Measurements from ENCODE around the gene GARIN5B. TPM values are rescaled to one million over a fixed set of nuclear protein-coding genes. Genes with fewer than 3 reads are reported as not detected.

GARIN5B gene
- polyA plus RNA-seq, 3 donors, result not detected

DNA sequence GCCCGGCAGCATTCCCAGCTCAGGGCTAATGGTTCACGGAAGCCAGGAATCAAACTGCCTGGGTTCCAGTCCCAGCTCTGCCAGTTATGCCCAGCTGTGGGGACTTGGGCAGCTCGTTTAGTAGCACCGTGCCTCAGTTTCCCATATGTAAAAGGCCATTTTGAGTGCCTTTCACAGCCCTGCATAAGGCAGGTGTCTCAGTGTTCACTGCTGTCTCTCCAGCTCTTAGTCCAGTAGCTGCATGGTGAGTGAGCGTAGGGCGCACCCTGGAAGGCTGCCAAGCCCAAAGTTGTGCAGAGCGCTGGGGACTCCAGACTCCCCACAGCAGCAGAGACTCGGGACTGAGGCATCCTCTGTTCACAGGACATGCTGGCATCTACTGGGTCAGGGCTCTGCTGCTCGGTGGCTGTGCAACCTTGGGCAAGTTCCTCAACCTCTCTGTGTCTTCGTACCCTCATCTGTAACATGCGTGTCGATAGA lies 28.2 kb upstream of the GARIN5B start:
- no peak overlapping the region for H3K27ac ChIP-seq (ENCODE audit: low read depth, low read length)
- WGBS, 3 donors, result 74 to 88% (median 76%) methylated on average over 12 of the region's 12 CpGs

DNA sequence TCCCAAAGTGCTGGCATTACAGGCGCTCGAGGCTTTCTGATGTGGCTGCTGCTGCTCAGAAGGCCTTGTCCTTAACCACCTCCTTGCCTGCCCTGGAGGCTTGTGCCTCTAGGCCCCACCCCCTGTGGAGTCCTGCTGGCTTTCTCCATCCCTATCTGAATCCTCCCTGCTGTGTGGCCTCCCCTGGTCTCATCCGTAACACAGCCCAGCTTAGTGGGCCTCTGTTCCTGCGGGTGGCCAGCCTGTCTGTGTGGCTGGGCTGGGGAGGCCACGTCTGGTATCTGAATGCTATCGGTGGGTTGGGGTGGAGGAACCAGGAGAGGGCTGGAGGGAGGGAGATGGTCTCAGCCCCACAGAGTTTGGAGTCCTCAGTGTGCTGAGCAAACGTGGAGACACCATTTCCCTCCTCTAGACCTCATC lies 27.4 kb upstream of the GARIN5B start:
- 73 to 80% (median 78%) methylated on average over 7 of the region's 7 CpGs for WGBS, 3 donors
- no peak overlapping the region for H3K27ac ChIP-seq (ENCODE audit: low read depth, low read length)

DNA sequence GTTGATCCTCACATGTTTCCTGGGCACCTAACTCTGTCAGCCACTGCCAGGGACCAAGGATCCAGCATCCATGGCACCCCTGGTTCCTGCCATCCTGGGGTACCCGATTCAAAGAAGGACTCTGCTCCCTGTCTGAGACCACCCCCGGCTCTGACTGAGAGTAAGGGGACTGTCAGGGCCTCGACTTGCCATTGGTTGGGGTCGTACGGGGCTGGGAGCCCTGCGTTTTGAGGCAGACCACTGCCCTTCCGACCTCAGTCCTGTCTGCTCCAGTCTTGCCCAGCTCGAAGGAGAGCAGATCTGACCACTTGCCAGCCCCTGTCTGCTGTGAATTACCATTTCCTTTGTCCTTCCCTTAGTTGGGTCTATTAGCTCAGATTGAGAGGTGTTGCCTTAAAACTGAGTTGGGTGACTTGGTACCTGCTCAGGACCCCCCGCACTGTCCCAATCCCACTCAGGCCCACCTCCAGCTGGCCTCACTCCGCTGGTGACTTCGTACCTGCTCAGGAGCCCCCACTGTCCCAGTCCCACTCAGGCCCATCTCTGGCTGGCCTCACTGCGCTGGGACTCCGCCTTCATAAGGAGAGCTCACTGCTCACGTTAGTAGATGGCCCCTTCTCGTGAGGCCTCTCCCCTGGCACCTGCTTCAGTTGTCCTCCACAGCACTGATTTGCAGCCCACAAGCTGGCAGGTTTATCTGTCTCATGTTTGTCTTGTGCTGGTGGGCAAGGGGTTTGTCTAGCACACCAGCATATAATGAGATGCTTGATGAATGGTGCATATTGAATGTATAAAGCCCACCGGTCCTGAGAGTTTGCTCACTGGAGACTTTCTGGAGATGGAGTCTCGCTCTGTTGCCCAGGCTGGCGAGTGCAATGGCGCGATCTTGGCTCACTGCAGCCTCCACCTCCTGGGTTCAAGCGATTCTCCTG lies 26.6 kb upstream of the GARIN5B start:
- H3K27ac ChIP-seq (ENCODE audit: low read depth, low read length), result no peak overlapping the region
- 81 to 88% (median 83%) methylated on average over 20 to 21 of the region's 21 CpGs for WGBS, 3 donors

DNA sequence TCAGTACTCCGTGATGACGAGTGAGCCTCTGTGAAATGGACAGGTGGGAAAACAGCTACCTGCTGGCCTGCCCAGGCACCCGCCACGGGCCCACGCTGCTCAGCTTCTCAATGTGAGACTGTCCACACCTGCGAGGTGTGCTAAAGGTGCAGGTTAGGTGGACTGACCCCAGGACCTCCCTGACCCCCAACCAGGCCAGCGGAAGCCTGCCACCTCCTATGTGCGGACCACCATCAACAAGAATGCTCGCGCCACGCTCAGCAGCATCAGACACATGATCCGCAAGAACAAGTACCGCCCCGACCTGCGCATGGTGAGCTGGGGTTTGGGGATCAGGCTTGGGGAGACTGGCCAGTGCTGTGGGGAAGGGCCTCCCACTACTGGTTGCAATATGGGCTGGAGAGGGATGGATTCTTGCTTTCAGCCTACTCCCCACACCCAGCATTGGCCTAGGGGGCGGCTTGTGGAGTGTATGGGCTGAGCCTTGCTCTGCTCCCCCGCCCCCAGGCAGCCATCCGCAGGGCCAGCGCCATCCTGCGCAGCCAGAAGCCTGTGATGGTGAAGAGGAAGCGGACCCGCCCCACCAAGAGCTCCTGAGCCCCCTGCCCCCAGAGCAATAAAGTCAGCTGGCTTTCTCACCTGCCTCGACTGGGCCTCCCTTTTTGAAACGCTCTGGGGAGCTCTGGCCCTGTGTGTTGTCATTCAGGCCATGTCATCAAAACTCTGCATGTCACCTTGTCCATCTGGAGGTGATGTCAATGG lies 24.9 kb upstream of the GARIN5B start:
- 78 to 88% (median 88%) methylated on average over 24 of the region's 24 CpGs for WGBS, 3 donors
- no peak overlapping the region for H3K27ac ChIP-seq (ENCODE audit: low read depth, low read length)

DNA sequence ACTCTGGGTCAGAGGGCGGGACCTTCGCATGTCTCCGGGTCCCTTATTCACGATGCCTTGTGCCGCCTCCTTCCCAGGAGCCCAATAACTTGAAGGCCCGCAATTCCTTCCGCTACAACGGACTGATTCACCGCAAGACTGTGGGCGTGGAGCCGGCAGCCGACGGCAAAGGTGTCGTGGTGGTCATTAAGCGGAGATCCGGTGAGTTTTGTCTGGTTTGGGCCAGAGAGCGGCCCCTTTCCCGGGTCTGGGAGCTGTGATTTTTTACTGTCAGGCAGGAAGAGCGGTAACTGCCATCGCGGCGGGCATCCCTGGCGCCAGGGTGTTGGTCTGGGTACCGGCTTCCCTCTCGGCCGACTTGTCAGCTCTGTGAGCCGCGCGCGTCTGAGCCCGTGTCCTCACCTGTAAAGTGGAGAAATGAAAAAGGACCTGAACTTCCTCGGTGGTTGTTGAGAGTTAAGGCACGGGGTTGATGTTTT lies 23.5 kb upstream of the GARIN5B start:
- no peak overlapping the region for H3K27ac ChIP-seq (ENCODE audit: low read depth, low read length)
- whole genome bisulfite sequencing, 3 donors, result 2 to 3% (median 2%) methylated on average over 33 of the region's 33 CpGs

DNA sequence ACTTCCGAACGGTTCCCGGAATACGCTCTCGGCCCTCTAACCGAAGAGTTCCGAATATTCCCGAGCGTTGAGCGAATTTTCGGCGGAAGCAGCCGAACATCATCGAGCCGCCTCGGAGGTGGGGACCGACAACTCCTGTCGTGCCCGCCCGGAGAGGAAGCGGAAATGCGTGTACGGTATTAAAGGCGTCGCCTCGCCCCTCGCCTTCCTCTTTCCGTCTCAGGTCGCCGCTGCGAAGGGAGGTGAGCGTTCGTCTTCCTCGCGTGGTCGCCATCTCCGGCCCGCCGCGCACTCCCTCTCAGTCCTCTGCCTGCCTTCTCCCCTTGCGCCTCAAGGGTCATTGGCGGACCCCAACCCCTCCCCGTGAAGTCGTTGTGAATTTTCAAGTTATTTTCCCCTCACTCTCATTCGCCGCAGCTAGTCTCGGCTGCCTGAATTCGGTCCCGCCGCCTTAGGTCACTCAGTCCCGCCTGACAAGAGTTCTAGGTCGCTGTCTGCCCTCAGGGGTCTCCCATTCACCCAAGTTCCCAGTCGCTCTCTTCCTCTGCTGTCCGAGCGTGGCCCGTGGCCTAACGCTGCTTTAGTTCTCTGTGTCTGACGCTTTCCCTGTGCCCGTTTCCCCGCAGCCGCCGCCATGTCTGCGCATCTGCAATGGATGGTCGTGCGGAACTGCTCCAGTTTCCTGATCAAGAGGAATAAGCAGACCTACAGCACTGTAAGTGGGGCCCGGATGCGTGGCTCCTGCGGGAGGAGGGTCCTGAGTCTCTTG lies 22.8 kb upstream of the GARIN5B start, which contains the start of gene RPL28:
Gene RPL28, plus strand, starts transcription at position 209 of the 769 bp plus-strand sequence. Its CDS starts 426 bp downstream, at position 635.
- 0 to 1% (median 1%) methylated on average over 65 to 68 of the region's 68 CpGs for WGBS, 3 donors
- peak within 1 kb of the TSS; percentile 12 for H3K27ac ChIP-seq (ENCODE audit: low read depth, low read length)

DNA sequence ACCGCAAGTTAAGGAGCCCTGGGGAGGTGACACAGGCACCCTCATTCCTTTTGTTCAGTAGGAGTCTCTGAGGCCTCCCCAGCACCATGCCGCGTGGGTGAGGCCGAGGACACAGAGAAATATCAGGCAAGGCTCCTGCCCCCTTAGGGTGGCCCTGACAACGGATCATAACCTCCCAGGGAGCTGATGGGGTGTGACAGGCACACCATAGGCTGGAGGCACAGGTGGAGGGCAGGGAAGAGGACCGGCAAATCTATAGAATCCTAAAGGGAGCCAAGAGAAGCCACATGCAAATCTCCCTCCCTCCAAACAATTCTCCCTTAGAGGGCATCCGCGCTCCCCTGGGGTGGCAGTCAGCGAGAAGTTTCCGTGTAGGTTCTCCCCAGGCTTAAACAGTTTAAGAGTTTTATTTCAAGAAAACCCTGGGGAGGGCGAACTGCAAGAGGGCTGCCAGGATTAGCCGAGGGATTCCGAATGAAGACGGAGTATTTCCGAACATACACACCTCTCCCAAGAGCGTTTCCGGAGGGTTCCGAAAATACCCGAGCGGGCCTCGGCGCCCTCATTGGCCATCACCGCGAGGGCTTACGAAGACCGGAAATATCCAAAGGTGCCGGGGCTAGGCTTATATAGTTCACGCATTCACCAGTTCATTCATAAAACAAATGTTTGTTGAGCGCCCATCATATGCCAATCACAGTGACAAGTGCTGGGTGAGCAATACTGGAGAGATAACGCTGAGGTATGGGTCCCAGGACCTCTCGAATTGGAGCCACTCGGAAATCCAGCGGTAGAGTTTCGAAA lies 22.1 kb upstream of the GARIN5B start:
- peak overlapping the region; percentile 12 for H3K27ac ChIP-seq (ENCODE audit: low read depth, low read length)
- 2 to 7% (median 6%) methylated on average over 34 of the region's 34 CpGs for WGBS, 3 donors

DNA sequence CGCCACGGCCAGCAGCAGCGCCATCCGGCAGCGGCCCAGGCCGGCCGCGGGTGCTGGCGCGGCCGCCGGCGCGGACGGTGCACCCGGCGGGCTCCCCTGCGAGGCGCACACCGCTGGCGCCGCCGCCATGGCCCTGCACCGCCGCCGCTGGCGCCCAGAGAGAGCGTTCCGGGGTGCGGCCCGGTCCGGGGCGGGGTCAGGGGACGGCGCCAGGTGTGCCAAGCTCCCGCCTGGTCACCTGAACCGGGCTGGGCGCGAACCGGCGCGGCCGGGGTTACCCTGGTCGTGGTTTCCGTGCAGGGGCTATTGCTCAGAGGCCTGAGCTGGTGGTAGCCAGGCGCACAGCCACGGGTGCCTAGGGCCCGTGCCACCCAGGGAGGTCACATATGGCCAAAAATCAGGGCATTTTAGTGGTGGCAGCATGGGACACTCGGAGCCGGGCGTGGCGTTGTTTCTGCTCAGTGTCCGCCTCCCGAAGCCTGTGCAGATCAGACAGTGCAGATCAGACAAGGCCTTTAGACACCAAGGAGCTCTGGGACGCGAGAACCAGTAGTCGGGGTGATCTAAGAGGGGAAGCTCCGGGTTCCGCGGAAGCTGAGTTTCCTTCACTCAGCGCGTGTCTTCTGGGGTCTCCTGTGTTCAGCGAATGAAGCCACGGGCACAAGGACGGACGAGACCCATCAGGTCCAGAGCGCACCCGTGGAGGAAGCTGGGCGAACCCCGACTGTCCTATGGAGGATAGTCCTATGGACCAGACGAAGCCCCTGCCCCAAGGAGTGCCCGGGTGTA lies 21.3 kb upstream of the GARIN5B start, which contains the start of gene TMEM238:
Gene TMEM238, minus strand, starts transcription at position 162 of the 789 bp plus-strand sequence. Its CDS starts 33 bp downstream, at position 129.
- 11 to 17% (median 16%) methylated on average over 71 to 72 of the region's 72 CpGs for WGBS, 3 donors

DNA sequence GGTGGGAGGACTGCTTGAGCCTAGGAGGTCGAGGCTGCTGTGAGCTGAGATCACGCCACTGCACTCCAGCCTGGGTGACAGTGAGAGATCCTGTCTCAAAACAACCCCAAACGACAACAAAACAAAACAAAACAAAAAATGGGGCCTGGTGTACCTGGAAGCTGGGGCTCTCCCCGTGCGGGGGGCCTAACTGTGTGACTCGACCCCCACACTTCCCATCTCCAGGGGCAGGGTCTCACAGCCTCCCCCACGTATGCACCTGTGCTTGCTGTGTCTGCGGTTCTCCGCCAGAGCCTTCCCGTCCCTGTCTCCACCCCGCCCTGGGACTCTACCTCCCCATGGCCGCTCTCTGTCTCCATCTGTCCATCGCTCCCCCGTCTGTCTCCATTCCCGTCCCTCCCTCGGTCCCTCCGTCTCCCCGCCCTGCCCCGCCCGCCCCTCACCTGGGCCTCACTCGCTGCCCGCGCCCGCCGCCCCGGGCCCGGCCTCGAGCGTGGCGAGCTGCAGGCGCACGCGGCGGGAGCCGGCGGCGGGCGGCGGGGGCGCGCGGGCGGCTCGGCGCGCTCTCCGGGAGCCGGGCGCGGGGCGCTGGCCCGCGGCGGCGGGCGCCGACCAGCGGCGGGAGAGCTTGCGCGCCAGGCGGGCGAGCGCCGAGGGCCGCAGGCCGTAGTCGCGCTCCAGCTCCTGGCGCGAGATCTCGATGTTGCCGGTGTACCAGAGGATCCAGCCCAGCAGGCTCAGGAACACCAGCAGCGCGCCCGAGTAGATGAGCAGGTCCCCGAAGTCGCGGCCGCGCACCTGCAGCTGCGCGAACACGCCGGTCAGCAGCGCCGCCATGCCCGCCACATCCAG lies 20.4 kb upstream of the GARIN5B start:
- WGBS, 3 donors, result 4% methylated on average over 74 to 88 of the region's 88 CpGs
- H3K27ac ChIP-seq (ENCODE audit: low read depth, low read length), result no peak overlapping the region

More for the DNA sequence above, 21.3 kb upstream of the GARIN5B start, which contains the start of gene TMEM238:
- peak within 1 kb of the TSS; percentile 12 for H3K27ac ChIP-seq (ENCODE audit: low read depth, low read length)

DNA sequence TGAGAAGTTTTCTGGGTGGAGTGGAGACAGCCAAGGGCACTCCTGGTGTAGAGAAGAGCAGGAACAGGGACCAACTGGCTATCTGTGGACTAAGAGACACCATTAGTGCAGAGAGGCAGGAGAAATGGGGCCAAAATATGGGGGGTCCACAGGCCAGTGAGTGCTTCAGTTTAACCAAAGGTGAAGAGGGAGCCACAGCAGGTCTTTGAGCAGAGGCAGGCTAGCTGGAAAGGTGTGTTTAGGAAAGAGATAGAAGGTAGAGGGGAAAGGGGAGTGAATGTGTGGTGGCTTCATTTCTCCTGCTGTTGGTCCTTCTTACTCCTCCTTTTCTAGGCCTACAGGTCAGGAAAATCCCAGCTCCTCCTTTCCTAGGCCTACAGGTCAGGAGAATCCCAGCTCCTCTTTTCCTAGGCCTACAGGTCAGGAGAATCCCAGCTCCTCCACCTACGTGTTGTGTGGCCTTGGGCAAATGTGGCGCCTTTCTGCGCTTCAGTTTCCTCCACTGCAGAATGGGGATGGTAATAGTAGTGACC lies 19.5 kb upstream of the GARIN5B start:
- 88 to 100% (median 97%) methylated on average over 3 of the region's 3 CpGs for WGBS, 3 donors
- no peak overlapping the region for H3K27ac ChIP-seq (ENCODE audit: low read depth, low read length)

DNA sequence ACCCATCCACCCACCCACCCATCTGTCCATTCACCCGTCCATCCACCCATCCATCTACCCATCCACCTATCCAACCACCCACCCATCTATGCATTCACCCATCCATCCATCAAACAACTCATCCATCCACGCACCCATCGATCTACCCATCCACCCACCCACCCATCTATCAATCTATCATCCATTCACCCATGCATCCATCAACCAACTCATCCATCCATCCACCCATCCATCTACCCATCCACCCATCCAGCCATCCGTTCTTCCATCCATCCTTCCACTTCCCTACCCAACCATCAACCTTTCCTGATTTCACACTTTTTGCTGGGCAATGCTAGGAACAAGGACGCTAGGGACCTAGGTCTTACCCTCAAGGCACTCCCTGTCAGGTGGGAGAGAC lies 19.0 kb upstream of the GARIN5B start:
- no peak overlapping the region for H3K27ac ChIP-seq (ENCODE audit: low read depth, low read length)
- WGBS, 3 donors, result 97 to 100% (median 98%) methylated on average over 5 of the region's 5 CpGs

DNA sequence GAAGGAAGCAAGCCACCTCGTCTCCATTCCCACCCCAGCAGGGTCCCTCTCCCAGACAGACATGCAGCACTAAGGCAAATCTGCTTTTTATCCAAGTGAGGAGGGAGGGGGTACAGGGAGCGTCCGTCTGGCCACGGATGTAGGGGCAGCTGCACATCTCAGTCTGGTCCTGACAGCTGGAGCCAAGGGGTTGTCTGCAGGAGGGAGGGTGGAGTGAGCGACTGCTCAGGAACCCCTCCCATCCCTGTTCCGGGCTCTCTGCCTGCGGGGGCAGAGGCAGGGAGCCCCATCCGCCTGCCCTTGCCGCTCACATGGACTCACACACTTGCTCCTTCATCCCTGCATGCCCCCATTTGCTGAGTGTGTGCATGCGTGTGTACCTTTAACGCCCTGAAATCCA lies 16.1 kb upstream of the GARIN5B start:
- H3K27ac ChIP-seq (ENCODE audit: low read depth, low read length), result no peak overlapping the region
- WGBS, 3 donors, result 73 to 89% (median 81%) methylated on average over 8 to 11 of the region's 11 CpGs

DNA sequence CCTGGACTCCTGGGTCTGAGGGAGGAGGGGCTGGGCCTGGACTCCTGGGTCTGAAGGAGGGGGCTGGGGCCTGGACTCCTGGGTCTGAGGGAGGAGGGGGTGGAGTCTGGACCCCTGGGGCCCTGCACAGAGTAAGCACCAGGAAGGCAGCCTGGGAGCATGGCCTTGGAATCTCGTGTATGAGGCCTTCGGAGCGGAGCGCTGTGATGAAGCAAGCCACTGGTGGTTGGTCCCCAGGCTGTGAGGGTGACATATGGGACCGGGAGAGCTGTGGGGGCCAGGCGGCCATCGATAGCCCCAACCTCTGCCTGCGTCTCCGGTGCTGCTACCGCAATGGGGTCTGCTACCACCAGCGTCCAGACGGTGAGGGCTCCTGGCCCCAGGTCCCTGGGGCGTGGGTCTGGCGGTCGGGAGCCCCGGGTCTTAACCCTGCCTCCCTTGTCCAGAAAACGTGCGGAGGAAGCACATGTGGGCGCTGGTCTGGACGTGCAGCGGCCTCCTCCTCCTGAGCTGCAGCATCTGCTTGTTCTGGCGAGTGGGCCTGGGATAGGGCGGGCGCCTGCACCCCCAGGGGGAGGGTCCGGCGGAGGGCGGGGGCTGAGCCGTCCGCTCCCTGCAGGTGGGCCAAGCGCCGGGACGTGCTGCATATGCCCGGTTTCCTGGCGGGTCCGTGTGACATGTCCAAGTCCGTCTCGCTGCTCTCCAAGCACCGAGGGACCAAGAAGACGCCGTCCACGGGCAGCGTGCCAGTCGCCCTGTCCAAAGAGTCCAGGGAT lies 14.5 kb upstream of the GARIN5B start:
- no peak overlapping the region for H3K27ac ChIP-seq (ENCODE audit: low read depth, low read length)
- 23 to 29% (median 25%) methylated on average over 39 to 43 of the region's 43 CpGs for WGBS, 3 donors

DNA sequence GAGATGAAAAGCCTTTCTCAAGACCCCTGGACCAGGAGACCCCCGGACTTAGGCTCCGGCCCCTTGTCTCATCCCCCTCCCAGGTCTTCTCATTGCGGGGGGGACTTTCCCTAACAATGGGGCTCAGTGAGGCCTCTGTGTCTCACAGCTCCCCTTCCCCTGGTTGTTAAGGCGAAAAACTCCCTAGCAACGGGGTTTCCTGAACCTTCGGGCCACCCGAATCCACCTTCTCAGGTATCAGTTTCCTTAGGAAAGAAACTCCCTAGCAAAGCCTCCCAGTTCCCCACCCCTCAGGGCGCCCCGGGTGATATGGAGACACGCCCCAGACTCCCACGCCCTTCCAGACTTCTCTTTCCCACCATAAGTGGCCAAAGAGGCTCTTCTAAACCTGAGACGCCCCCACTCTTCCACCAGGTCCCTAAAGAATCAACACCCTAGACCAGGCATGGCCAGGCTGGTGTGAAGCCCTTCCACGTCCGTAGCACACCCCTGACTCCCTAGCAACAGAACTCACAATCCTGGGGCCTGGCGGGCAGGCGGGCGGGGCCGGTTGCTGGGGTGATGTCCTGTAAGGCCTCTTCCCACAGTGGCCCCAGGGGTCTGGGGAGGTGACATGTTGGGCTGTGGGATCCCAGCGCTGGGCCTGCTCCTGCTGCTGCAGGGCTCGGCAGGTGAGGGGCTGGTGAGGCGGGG lies 13.3 kb upstream of the GARIN5B start, which contains the start of gene TMEM190:
Gene TMEM190, plus strand, starts transcription at position 586 of the 693 bp plus-strand sequence. Its CDS starts 28 bp downstream, at position 614.
- 26 to 55% (median 52%) methylated on average over 21 of the region's 21 CpGs for WGBS, 3 donors
- no peak within 1 kb of the TSS for H3K27ac ChIP-seq (ENCODE audit: low read depth, low read length)
